ENCODE measurements around the gene ZDHHC1.

ZDHHC1 gene

GRCh38 chr16:67415872-67416793, at the start of gene ZDHHC1:
Gene ZDHHC1 (minus strand): TSS chr16:67416477. CDS start chr16:67407775, 8,702 bp downstream.
- peak in 1 of 2 donors; percentile 33 for DNase-seq (ENCODE audit: low read depth in 1 of 2, low spot score in 1 of 2)

- no peak for DNase-seq (ENCODE audit: low read depth in 1 of 2, low spot score in 1 of 2)
These were observed 48.3 kb upstream of the ZDHHC1 start for GRCh38 chr16:67464565-67464964.

GRCh38 chr16:67463691-67464090, 47.4 kb upstream of the ZDHHC1 start:
- no peak for DNase-seq (ENCODE audit: low read depth in 1 of 2, low spot score in 1 of 2)

GRCh38 chr16:67463059-67463458, 46.8 kb upstream of the ZDHHC1 start:
- DNase-seq (ENCODE audit: low read depth in 1 of 2, low spot score in 1 of 2), result no peak

GRCh38 chr16:67462279-67462655, 46.0 kb upstream of the ZDHHC1 start:
- DNase-seq (ENCODE audit: low read depth in 1 of 2, low spot score in 1 of 2), result no peak

GRCh38 chr16:67461600-67462278, 45.5 kb upstream of the ZDHHC1 start:
- DNase-seq (ENCODE audit: low read depth in 1 of 2, low spot score in 1 of 2), result no peak

GRCh38 chr16:67460961-67461360, 44.7 kb upstream of the ZDHHC1 start:
- no peak for DNase-seq (ENCODE audit: low read depth in 1 of 2, low spot score in 1 of 2)

GRCh38 chr16:67460168-67460567, 43.9 kb upstream of the ZDHHC1 start:
- DNase-seq (ENCODE audit: low read depth in 1 of 2, low spot score in 1 of 2), result no peak

- no peak for DNase-seq (ENCODE audit: low read depth in 1 of 2, low spot score in 1 of 2)
These were observed 43.5 kb upstream of the ZDHHC1 start for GRCh38 chr16:67459861-67460150.

GRCh38 chr16:67459066-67459860, 43.0 kb upstream of the ZDHHC1 start:
- no peak for DNase-seq (ENCODE audit: low read depth in 1 of 2, low spot score in 1 of 2)

GRCh38 chr16:67458121-67458641, 41.9 kb upstream of the ZDHHC1 start:
- DNase-seq (ENCODE audit: low read depth in 1 of 2, low spot score in 1 of 2), result no peak

- no peak for DNase-seq (ENCODE audit: low read depth in 1 of 2, low spot score in 1 of 2)
These were observed 41.3 kb upstream of the ZDHHC1 start for GRCh38 chr16:67457611-67458010.

- no peak for DNase-seq (ENCODE audit: low read depth in 1 of 2, low spot score in 1 of 2)
These were observed 40.3 kb upstream of the ZDHHC1 start for GRCh38 chr16:67456391-67457081.

GRCh38 chr16:67454852-67455251, 38.6 kb upstream of the ZDHHC1 start:
- DNase-seq (ENCODE audit: low read depth in 1 of 2, low spot score in 1 of 2), result no peak

- DNase-seq (ENCODE audit: low read depth in 1 of 2, low spot score in 1 of 2), result no peak
These were observed 37.8 kb upstream of the ZDHHC1 start for GRCh38 chr16:67454104-67454503.

GRCh38 chr16:67451704-67452435, 35.6 kb upstream of the ZDHHC1 start:
- no peak for DNase-seq (ENCODE audit: low read depth in 1 of 2, low spot score in 1 of 2)

GRCh38 chr16:67451061-67451703, 34.9 kb upstream of the ZDHHC1 start:
- DNase-seq (ENCODE audit: low read depth in 1 of 2, low spot score in 1 of 2), result no peak

- DNase-seq (ENCODE audit: low read depth in 1 of 2, low spot score in 1 of 2), result no peak
These were observed 33.5 kb upstream of the ZDHHC1 start for GRCh38 chr16:67449739-67450138.

- DNase-seq (ENCODE audit: low read depth in 1 of 2, low spot score in 1 of 2), result no peak
These were observed 33.1 kb upstream of the ZDHHC1 start for GRCh38 chr16:67449336-67449735.

- DNase-seq (ENCODE audit: low read depth in 1 of 2, low spot score in 1 of 2), result no peak
These were observed 32.3 kb upstream of the ZDHHC1 start for GRCh38 chr16:67448580-67448979.
